GM13977 (cell line): ENCODE data around the gene PXT1.

Source experiments
- DNase-seq: peaks from one replicate; pipeline ENCODE4 v3.0.0; 2012; ENCODE audit warnings: low spot score
- CTCF ChIP-seq: IDR thresholded peaks from 2 replicates; pipeline ENCODE4 v1.5.1; 2012; ENCODE audit warnings: mild to moderate bottlenecking, control low read depth; ENCODE audit not compliant: insufficient read depth; ENCODE audit errors: extremely low read depth, missing control alignments
- in situ Hi-C: fragments of 300-500 bp; cut with MboI; formaldehyde crosslinking; loops from one replicate; pipeline ENCODE4 v1.12.0; 2022; ENCODE audit warnings: low sequenced_read_pairs, low pct_unique_long_range_greater_than_20kb, mixed read lengths, inconsistent platforms; ENCODE audit not compliant: unreplicated experiment

The PXT1 gene

GRCh38 chr6:36432151-36432671 lies 10.4 kb downstream of the PXT1 start:
- in situ Hi-C loops: loop anchor here (10.0 kb wide), 1 partner anchor 163 kb away; the partner anchor contains the start of gene SRSF3
- no peak for TF ChIP-seq CTCF
- DNase-seq: peak; percentile 28

GRCh38 chr6:36431197-36431596 lies 11.5 kb downstream of the PXT1 start:
- DNase-seq: no peak
- in situ Hi-C loops: loop anchor here (10.0 kb wide), 1 partner anchor 164 kb away; the partner anchor contains the start of gene SRSF3
- no peak for TF ChIP-seq CTCF

- no peak for DNase-seq
- TF ChIP-seq CTCF: no peak
- in situ Hi-C loops: loop anchor here (10.0 kb wide), 1 partner anchor 164 kb away; the partner anchor contains the start of gene SRSF3
These were observed 12.3 kb downstream of the PXT1 start for GRCh38 chr6:36430351-36430750.

GRCh38 chr6:36428911-36429310 lies 13.7 kb downstream of the PXT1 start:
- in situ Hi-C loops: no loop called here
- TF ChIP-seq CTCF: peak; percentile 35
- no peak for DNase-seq

- no peak for TF ChIP-seq CTCF
- in situ Hi-C loops: no loop called here
- no peak for DNase-seq
These were observed 16.0 kb downstream of the PXT1 start for GRCh38 chr6:36426622-36427021.

GRCh38 chr6:36423101-36423824 lies 19.4 kb downstream of the PXT1 start:
- peak; percentile 96 for DNase-seq
- in situ Hi-C loops: no loop called here
- peak; percentile 67 for TF ChIP-seq CTCF
